Tibial nerve (tissue), 4 donors: ENCODE results near the gene ADAMTS17. TPM values are rescaled to one million over a fixed set of nuclear protein-coding genes. Genes with fewer than 3 reads are reported as not detected.

Experiments used
- DNase-seq, 2 donors: peaks; one replicate each; pipeline ENCODE4 v3.0.0-alpha.2; 2019; ENCODE audit warnings: low spot score in 2 of 2
- H3K27ac ChIP-seq, 4 donors: fragments of 200-600 bp; sonication (generic) in 3 of 4; one replicate each; pipeline ENCODE4 v1.5.1; 2017 to 2019; ENCODE audit warnings: mild to moderate bottlenecking in 1 of 4
- H3K27me3 ChIP-seq, 2 donors: fragments of 200-600 bp; sonication (generic) in 1 of 2; one replicate each; pipeline versions ENCODE4 v1.5.1 to v1.6.0; 2017 to 2019
- H3K36me3 ChIP-seq, 3 donors: fragments of 200-600 bp; sonication (generic); one replicate each; pipeline ENCODE4 v1.5.1; 2018 to 2019
- H3K4me1 ChIP-seq, 4 donors: fragments of 200-600 bp; sonication (generic) in 3 of 4; one replicate each; pipeline ENCODE4 v1.5.1; 2017 to 2019
- H3K4me3 ChIP-seq, 4 donors: fragments of 200-600 bp; sonication (generic) in 3 of 4; one replicate each; pipeline ENCODE4 v1.5.1; 2017 to 2019; ENCODE audit warnings: mild to moderate bottlenecking in 1 of 4, moderate library complexity in 1 of 4
- H3K9me3 ChIP-seq, 4 donors: fragments of 200-600 bp; sonication (generic) in 3 of 4; one replicate each; pipeline ENCODE4 v1.5.1; 2017 to 2019
- EP300 ChIP-seq, 2 donors: sonication (generic); formaldehyde crosslinking; IDR thresholded peaks; one replicate each; pipeline ENCODE4 v1.6.1; 2017; ENCODE audit warnings: antibody characterized with exemption in 2 of 2, mild to moderate bottlenecking in 1 of 2
- POLR2A ChIP-seq, 2 donors: fragments of 450-650 bp; IDR thresholded peaks; one replicate each; pipeline ENCODE4 v1.6.1; 2017; ENCODE audit warnings: antibody characterized with exemption in 2 of 2, mild to moderate bottlenecking in 2 of 2, moderate library complexity in 2 of 2
- WGBS, 2 donors: methylation state at CpG; one replicate each; pipeline ENCODE4 v1.1.5; 2018; 5-methylcytosine and 5-hydroxymethylcytosine counted together
- total RNA-seq, 4 donors: library from RNA; depleted of rRNA; stranded (reverse); fragments of >200 nt; gene quantifications; one replicate each; pipeline ENCODE4 v1.1.0, GENCODE V29; 2016
- TF ChIP-seq, protein P1 (sequence below), 5 experiments: fragments of 200-600 bp in 3 of 5; fragments of 450-650 bp in 2 of 5; sonication (generic) in 3 of 5; IDR thresholded peaks; one replicate each; pipeline ENCODE4 v1.5.1; 2016 to 2019; ENCODE audit warnings: antibody characterized with exemption in 5 of 5, mild to moderate bottlenecking in 3 of 5, moderate library complexity in 2 of 5

ADAMTS17 gene
- total RNA-seq, 4 donors from 2014 or later = 0.66 to 5.5 (median 3.7) TPM

DNA sequence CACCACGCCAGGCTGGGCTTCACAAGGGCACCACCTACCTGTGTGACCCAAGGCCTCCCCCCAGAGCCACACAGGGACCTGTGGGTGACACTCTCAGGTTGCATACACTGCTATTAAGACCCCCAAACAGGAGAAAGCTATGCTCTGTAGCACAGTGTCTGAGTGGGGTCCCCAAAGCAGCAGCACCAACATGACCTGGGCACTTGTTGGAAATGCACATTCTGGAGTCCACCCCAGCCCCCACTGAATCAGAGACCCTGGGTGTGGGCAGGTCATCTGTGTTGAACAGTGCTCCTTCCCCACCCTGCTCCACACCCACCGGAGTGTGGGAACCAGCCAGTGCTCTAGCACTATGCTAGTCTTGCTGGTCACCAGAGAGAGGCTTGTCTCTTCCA lies 76.1 kb downstream of the ADAMTS17 start:
- no peaks in the 10 kb centered on the region for H3K27me3 ChIP-seq
- TF ChIP-seq EP300 (IDR thresholded peaks at IDR 0.05) (no peak), POLR2A (IDR thresholded peaks at IDR 0.05) (no peak)
- TF ChIP-seq, protein P1, sequence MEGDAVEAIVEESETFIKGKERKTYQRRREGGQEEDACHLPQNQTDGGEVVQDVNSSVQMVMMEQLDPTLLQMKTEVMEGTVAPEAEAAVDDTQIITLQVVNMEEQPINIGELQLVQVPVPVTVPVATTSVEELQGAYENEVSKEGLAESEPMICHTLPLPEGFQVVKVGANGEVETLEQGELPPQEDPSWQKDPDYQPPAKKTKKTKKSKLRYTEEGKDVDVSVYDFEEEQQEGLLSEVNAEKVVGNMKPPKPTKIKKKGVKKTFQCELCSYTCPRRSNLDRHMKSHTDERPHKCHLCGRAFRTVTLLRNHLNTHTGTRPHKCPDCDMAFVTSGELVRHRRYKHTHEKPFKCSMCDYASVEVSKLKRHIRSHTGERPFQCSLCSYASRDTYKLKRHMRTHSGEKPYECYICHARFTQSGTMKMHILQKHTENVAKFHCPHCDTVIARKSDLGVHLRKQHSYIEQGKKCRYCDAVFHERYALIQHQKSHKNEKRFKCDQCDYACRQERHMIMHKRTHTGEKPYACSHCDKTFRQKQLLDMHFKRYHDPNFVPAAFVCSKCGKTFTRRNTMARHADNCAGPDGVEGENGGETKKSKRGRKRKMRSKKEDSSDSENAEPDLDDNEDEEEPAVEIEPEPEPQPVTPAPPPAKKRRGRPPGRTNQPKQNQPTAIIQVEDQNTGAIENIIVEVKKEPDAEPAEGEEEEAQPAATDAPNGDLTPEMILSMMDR (IDR thresholded peaks at IDR 0.05) = no peak
- no peak for DNase-seq
- no peak overlapping the region for H3K4me3 ChIP-seq
- no peak overlapping the region for H3K27ac ChIP-seq
- H3K9me3 ChIP-seq = no peaks in the 10 kb centered on the region
- 89 to 90% methylated on average over 2 of the region's 2 CpGs for WGBS, 2 donors
- no peaks in the 10 kb centered on the region for H3K36me3 ChIP-seq
- no peaks in the 10 kb centered on the region for H3K4me1 ChIP-seq

DNA sequence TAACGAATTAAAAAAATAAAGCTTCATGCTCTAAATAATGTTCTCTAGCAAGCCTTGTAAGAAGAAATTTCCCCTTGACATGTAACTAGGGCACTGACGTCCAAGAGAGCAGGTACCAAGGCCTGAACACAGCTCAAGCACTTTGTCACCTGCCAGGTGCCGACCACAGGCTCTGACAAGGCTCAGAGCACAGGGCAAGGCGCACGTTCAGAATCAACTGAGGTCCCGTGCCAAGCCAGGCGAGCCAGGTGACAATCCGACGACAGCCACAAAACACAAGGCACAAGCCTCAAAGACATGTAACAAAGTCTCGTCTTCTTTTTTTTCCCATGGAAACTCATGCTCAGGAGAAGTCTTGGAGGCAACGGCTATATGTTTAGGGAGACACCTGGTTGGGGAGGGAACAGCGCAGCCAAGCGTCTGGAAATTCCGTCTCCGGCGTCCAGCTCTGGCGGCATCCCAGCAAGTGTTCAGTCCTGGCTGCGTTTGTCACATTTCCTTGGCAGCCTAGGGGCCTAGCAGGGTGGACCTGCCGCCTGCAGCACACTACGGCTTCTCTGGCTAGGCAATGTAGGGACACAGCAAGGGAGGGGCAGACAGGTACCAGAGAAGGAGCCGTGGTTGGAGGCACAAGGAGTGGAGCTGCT lies 76.7 kb downstream of the ADAMTS17 start:
- DNase-seq = no peak
- Histone ChIP-seq H3K27me3 (no peaks in the 10 kb centered on the region), H3K4me3 (no peak overlapping the region), H3K4me1 (no peaks in the 10 kb centered on the region), H3K36me3 (no peaks in the 10 kb centered on the region), H3K27ac (no peak overlapping the region), H3K9me3 (no peaks in the 10 kb centered on the region)
- TF ChIP-seq, protein P1 (IDR thresholded peaks at IDR 0.05) = no peak
- no peak for TF ChIP-seq EP300 (IDR thresholded peaks at IDR 0.05)
- no peak for TF ChIP-seq POLR2A (IDR thresholded peaks at IDR 0.05)
- WGBS, 2 donors = 89 to 92% methylated on average over 21 of the region's 21 CpGs

DNA sequence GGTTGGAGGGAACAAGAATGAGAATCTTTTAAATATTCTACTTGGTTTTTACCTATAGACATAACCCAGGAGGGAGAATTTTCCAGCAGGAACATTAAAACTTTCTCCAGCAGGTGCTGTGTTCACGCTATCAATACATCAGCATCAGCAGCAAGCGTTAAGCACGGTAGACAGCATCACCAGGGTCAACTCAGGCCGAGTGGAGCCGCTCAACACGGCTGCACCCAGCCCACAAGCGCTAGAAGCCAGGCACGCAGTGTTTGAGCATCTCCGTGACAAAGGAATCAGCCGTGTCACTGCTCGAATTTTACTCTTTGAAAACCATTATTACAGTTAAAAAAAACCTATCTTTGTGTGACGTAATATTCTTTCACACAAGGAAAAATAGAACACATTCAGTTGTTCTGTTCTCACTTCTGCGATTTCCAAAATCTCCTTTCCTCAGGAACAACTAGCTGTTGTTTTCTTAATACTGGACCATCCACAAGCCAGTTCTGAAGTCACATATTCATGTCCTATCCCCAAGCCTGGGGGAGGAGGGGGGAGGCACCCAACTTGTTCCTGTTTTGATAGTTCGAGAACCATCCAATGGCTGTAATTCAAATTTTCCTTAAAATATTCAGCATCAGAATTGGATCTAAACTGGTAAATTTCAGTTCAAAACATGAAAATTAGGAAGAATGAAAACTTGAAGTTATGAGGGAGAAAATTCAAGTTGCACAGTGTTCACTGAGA lies 77.9 kb downstream of the ADAMTS17 start:
- Histone ChIP-seq H3K36me3 (no peaks in the 10 kb centered on the region), H3K9me3 (no peaks in the 10 kb centered on the region), H3K27me3 (no peaks in the 10 kb centered on the region), H3K4me3 (no peak overlapping the region), H3K4me1 (no peaks in the 10 kb centered on the region), H3K27ac (no peak overlapping the region)
- DNase-seq = no peak
- WGBS, 2 donors = 65 to 67% methylated on average over 14 of the region's 14 CpGs
- TF ChIP-seq, protein P1 (IDR thresholded peaks at IDR 0.05) = no peak
- TF ChIP-seq EP300 (IDR thresholded peaks at IDR 0.05) (no peak), POLR2A (IDR thresholded peaks at IDR 0.05) (no peak)

DNA sequence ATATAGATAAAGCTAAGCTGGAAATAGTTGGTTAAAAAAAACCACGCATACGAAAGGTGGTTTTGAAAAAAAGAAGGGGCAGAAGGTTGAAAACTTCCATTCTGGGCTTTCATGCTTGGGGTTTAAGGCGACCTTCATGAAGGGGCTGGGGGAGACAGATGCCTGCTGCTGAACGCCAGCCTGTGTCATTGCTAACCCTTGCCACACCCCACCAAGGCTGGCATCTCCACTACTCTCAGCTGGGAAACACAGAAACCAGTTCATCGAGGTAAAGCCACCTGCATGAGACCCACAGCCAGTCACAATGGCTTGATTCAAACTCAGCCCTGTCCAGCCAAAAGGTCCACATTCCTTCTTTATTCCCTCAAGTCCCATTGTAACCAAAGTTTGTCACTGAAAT lies 78.7 kb downstream of the ADAMTS17 start:
- Histone ChIP-seq H3K27me3 (no peaks in the 10 kb centered on the region), H3K4me3 (no peak overlapping the region), H3K9me3 (no peaks in the 10 kb centered on the region), H3K27ac (no peak overlapping the region), H3K4me1 (no peaks in the 10 kb centered on the region), H3K36me3 (no peaks in the 10 kb centered on the region)
- 86 to 91% methylated on average over 5 of the region's 5 CpGs for WGBS, 2 donors
- no peak for DNase-seq
- TF ChIP-seq EP300 (IDR thresholded peaks at IDR 0.05) (no peak), POLR2A (IDR thresholded peaks at IDR 0.05) (no peak)
- TF ChIP-seq, protein P1 (IDR thresholded peaks at IDR 0.05) = no peak
